ENCODE measurements around the gene C2orf76.

DNA sequence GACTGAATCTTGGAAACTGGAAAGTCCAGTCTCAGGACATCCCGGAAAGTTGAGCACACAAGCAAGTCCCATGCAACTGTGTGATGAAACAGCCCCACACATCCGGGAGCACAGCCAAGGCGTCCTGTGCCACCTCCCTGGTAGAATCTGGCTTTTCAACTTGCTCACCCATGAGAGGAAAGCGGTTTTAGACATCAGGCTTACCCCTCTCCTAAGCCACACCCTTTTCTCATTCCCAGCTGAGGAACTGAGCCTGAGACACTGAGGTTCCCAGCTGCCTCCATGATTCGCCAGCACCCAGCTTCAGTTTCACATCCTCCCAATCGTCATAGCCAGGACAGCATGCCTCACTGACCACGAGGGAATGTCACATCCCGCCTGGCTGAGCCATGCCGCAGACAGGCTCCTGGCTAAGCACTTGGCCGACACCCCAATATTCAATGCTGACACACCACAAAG is 82.7 kb downstream of the C2orf76 start:
- TF ChIP-seq, protein P1, sequence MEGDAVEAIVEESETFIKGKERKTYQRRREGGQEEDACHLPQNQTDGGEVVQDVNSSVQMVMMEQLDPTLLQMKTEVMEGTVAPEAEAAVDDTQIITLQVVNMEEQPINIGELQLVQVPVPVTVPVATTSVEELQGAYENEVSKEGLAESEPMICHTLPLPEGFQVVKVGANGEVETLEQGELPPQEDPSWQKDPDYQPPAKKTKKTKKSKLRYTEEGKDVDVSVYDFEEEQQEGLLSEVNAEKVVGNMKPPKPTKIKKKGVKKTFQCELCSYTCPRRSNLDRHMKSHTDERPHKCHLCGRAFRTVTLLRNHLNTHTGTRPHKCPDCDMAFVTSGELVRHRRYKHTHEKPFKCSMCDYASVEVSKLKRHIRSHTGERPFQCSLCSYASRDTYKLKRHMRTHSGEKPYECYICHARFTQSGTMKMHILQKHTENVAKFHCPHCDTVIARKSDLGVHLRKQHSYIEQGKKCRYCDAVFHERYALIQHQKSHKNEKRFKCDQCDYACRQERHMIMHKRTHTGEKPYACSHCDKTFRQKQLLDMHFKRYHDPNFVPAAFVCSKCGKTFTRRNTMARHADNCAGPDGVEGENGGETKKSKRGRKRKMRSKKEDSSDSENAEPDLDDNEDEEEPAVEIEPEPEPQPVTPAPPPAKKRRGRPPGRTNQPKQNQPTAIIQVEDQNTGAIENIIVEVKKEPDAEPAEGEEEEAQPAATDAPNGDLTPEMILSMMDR (IDR thresholded peaks at IDR 0.05) = no peak
- no peak for TF ChIP-seq POLR2A (IDR thresholded peaks at IDR 0.05)

Measured in uterus (tissue), 2 donors.